Immature natural killer cell (primary cell): ENCODE results near the gene SUPT3H. TPM values are rescaled to one million over a fixed set of nuclear protein-coding genes. Genes with fewer than 3 reads are reported as not detected.

ENCODE experiments used
- DNase-seq, 3 donors: peaks; one replicate each; pipeline ENCODE4 v3.0.0; 2022; ENCODE audit warnings: mixed read lengths in 1 of 3
- H3K27ac Mint-ChIP-seq, 6 donors: one replicate each; pipeline ENCODE4 v1.8.0; 2020; ENCODE audit warnings: mixed read lengths in 6 of 6, mild to moderate bottlenecking in 5 of 6, inconsistent platforms in 4 of 6, moderate library complexity in 3 of 6
- H3K27me3 Mint-ChIP-seq, 3 donors: one replicate each; pipeline ENCODE4 v1.8.0; 2020 to 2021; ENCODE audit warnings: low read depth in 3 of 3, mild to moderate bottlenecking in 3 of 3, mixed read lengths in 3 of 3, moderate library complexity in 3 of 3, inconsistent platforms in 1 of 3
- H3K36me3 Mint-ChIP-seq, 3 donors: one replicate each; pipeline ENCODE4 v1.8.0; 2020; ENCODE audit warnings: mixed read lengths in 3 of 3, inconsistent platforms in 2 of 3, mild to moderate bottlenecking in 2 of 3
- H3K4me1 Mint-ChIP-seq, 2 donors: one replicate each; pipeline ENCODE4 v1.8.0; 2020; ENCODE audit warnings: inconsistent platforms in 2 of 2, mild to moderate bottlenecking in 2 of 2, mixed read lengths in 2 of 2, moderate library complexity in 1 of 2
- H3K4me3 Mint-ChIP-seq, 5 donors: one replicate each; pipeline ENCODE4 v1.8.0; 2020; ENCODE audit warnings: mild to moderate bottlenecking in 5 of 5, mixed read lengths in 5 of 5, inconsistent platforms in 3 of 5, moderate library complexity in 3 of 5
- H3K9me3 Mint-ChIP-seq, 6 donors: one replicate each; pipeline ENCODE4 v1.8.0; 2020; ENCODE audit warnings: mild to moderate bottlenecking in 6 of 6, mixed read lengths in 6 of 6, inconsistent platforms in 4 of 6, moderate library complexity in 3 of 6
- polyA plus RNA-seq, 3 donors: library from polyadenylated mRNA; unstranded; fragments of 300-500 nt; fragmentation: Illumina TruSeq; gene quantifications; one replicate each; pipeline ENCODE4 v1.2.3, GENCODE V29; 2021

Gene SUPT3H
- polyA plus RNA-seq, 3 donors from 2014 or later, result 3.4 to 12.5 (median 8.8) TPM

GRCh38 chr6:44843734-44844133 lies 534.0 kb downstream of the SUPT3H start:
- Mint-ChIP-seq H3K4me1 (peaks cover 6 to 8% of the 10 kb centered on the region in 2 donors), H3K27ac (no peak overlapping the region), H3K27me3 (no peaks in the 10 kb centered on the region), H3K9me3 (no peaks in the 10 kb centered on the region), H3K36me3 (no peaks in the 10 kb centered on the region), H3K4me3 (no peak overlapping the region)
- no peak for DNase-seq

GRCh38 chr6:44842616-44843015 lies 535.1 kb downstream of the SUPT3H start:
- Mint-ChIP-seq H3K27me3 (peaks cover 0 to 2% (median 0%) of the 10 kb centered on the region in 3 donors), H3K27ac (no peak overlapping the region), H3K4me1 (peaks cover 6 to 8% of the 10 kb centered on the region in 2 donors), H3K36me3 (peaks cover 0 to 4% (median 0%) of the 10 kb centered on the region in 3 donors), H3K9me3 (no peaks in the 10 kb centered on the region), H3K4me3 (no peak overlapping the region)
- DNase-seq, result no peak

- peaks cover 6 to 8% of the 10 kb centered on the region in 2 donors for H3K4me1 Mint-ChIP-seq
Observed at GRCh38 chr6:44841829-44842228, 535.9 kb downstream of the SUPT3H start.

GRCh38 chr6:44837741-44838140 lies 540.0 kb downstream of the SUPT3H start:
- H3K36me3 Mint-ChIP-seq, result peaks cover 0 to 4% (median 0%) of the 10 kb centered on the region in 3 donors

More at GRCh38 chr6:44841829-44842228, 535.9 kb downstream of the SUPT3H start:
- Mint-ChIP-seq H3K4me3 (no peak overlapping the region), H3K36me3 (peaks cover 0 to 4% (median 0%) of the 10 kb centered on the region in 3 donors), H3K27ac (peak overlapping the region in 2 of 6 donors; percentile 17 to 33), H3K27me3 (peaks cover 0 to 2% (median 0%) of the 10 kb centered on the region in 3 donors), H3K9me3 (no peaks in the 10 kb centered on the region)
- no peak for DNase-seq

GRCh38 chr6:44837255-44837654 lies 540.5 kb downstream of the SUPT3H start:
- DNase-seq, result no peak
- H3K36me3 Mint-ChIP-seq, result peaks cover 0 to 4% (median 0%) of the 10 kb centered on the region in 3 donors
- no peak overlapping the region for H3K4me3 Mint-ChIP-seq
- peaks cover 0 to 2% (median 0%) of the 10 kb centered on the region in 3 donors for H3K27me3 Mint-ChIP-seq
- H3K4me1 Mint-ChIP-seq, result peaks cover 9 to 15% of the 10 kb centered on the region in 2 donors
- H3K9me3 Mint-ChIP-seq, result no peaks in the 10 kb centered on the region
- H3K27ac Mint-ChIP-seq, result no peak overlapping the region

More at GRCh38 chr6:44837741-44838140, 540.0 kb downstream of the SUPT3H start:
- DNase-seq, result no peak
- Mint-ChIP-seq H3K27me3 (peaks cover 0 to 2% (median 0%) of the 10 kb centered on the region in 3 donors), H3K4me1 (peaks cover 9 to 15% of the 10 kb centered on the region in 2 donors), H3K27ac (no peak overlapping the region), H3K9me3 (no peaks in the 10 kb centered on the region), H3K4me3 (no peak overlapping the region)

- no peak for DNase-seq
- Mint-ChIP-seq H3K4me1 (peaks cover 20 to 36% of the 10 kb centered on the region in 2 donors), H3K27ac (peak overlapping the region in 1 of 6 donors; percentile 31), H3K36me3 (peaks cover 0 to 7% (median 4%) of the 10 kb centered on the region in 3 donors), H3K27me3 (peaks cover 0 to 2% (median 0%) of the 10 kb centered on the region in 3 donors), H3K9me3 (no peaks in the 10 kb centered on the region), H3K4me3 (no peak overlapping the region)
Observed at GRCh38 chr6:44833248-44833647, 544.5 kb downstream of the SUPT3H start.

GRCh38 chr6:44831002-44831610 lies 546.6 kb downstream of the SUPT3H start:
- Mint-ChIP-seq H3K27ac (peak overlapping the region in 1 of 6 donors; percentile 22), H3K4me1 (peaks cover 20 to 36% of the 10 kb centered on the region in 2 donors), H3K4me3 (no peak overlapping the region), H3K27me3 (no peaks in the 10 kb centered on the region), H3K36me3 (peaks cover 0 to 13% (median 9%) of the 10 kb centered on the region in 3 donors), H3K9me3 (no peaks in the 10 kb centered on the region)
- no peak for DNase-seq

- peaks cover 20 to 36% of the 10 kb centered on the region in 2 donors for H3K4me1 Mint-ChIP-seq
- peak overlapping the region in 4 of 5 donors; percentile 15 to 56 (median 37) for H3K4me3 Mint-ChIP-seq
- peak in 1 of 3 donors; percentile 4 for DNase-seq
Observed at GRCh38 chr6:44829836-44830235, 547.9 kb downstream of the SUPT3H start.

GRCh38 chr6:44828780-44829179 lies 549.0 kb downstream of the SUPT3H start:
- H3K4me3 Mint-ChIP-seq, result peak overlapping the region in 3 of 5 donors; percentile 15 to 46 (median 36)
- peak overlapping the region in 2 of 6 donors; percentile 2 to 4 for H3K27ac Mint-ChIP-seq
- DNase-seq, result no peak
- no peaks in the 10 kb centered on the region for H3K9me3 Mint-ChIP-seq
- H3K27me3 Mint-ChIP-seq, result no peaks in the 10 kb centered on the region
- peaks cover 3 to 14% (median 9%) of the 10 kb centered on the region in 3 donors for H3K36me3 Mint-ChIP-seq
- peaks cover 21 to 36% of the 10 kb centered on the region in 2 donors for H3K4me1 Mint-ChIP-seq

More at GRCh38 chr6:44829836-44830235, 547.9 kb downstream of the SUPT3H start:
- Mint-ChIP-seq H3K27ac (peak overlapping the region in 1 of 6 donors; percentile 10), H3K9me3 (no peaks in the 10 kb centered on the region), H3K36me3 (peaks cover 0 to 14% (median 9%) of the 10 kb centered on the region in 3 donors), H3K27me3 (no peaks in the 10 kb centered on the region)

- Mint-ChIP-seq H3K27ac (no peak overlapping the region), H3K27me3 (no peaks in the 10 kb centered on the region), H3K9me3 (no peaks in the 10 kb centered on the region), H3K36me3 (peaks cover 3 to 14% (median 9%) of the 10 kb centered on the region in 3 donors), H3K4me3 (no peak overlapping the region), H3K4me1 (peaks cover 20 to 30% of the 10 kb centered on the region in 2 donors)
- no peak for DNase-seq
Observed at GRCh38 chr6:44826025-44826676, 551.6 kb downstream of the SUPT3H start.

GRCh38 chr6:44825273-44825672 lies 552.5 kb downstream of the SUPT3H start:
- Mint-ChIP-seq H3K9me3 (no peaks in the 10 kb centered on the region), H3K27ac (no peak overlapping the region), H3K4me1 (peaks cover 20 to 27% of the 10 kb centered on the region in 2 donors), H3K36me3 (peaks cover 3 to 14% (median 9%) of the 10 kb centered on the region in 3 donors), H3K4me3 (no peak overlapping the region), H3K27me3 (no peaks in the 10 kb centered on the region)
- DNase-seq, result no peak

- Mint-ChIP-seq H3K36me3 (peaks cover 3 to 14% (median 9%) of the 10 kb centered on the region in 3 donors), H3K4me3 (no peak overlapping the region), H3K27me3 (no peaks in the 10 kb centered on the region), H3K27ac (no peak overlapping the region), H3K4me1 (peaks cover 13 to 20% of the 10 kb centered on the region in 2 donors), H3K9me3 (no peaks in the 10 kb centered on the region)
- DNase-seq, result no peak
Observed at GRCh38 chr6:44824567-44824966, 553.2 kb downstream of the SUPT3H start.

GRCh38 chr6:44820759-44821158 lies 557.0 kb downstream of the SUPT3H start:
- peaks cover 0 to 2% (median 0%) of the 10 kb centered on the region in 6 donors for H3K9me3 Mint-ChIP-seq
- H3K27me3 Mint-ChIP-seq, result peaks cover 0 to 1% (median 0%) of the 10 kb centered on the region in 3 donors
- H3K27ac Mint-ChIP-seq, result no peak overlapping the region
- peaks cover 4 to 6% of the 10 kb centered on the region in 2 donors for H3K4me1 Mint-ChIP-seq
- no peak for DNase-seq
- H3K36me3 Mint-ChIP-seq, result peaks cover 3 to 7% (median 3%) of the 10 kb centered on the region in 3 donors
- H3K4me3 Mint-ChIP-seq, result no peak overlapping the region

GRCh38 chr6:44820321-44820720 lies 557.4 kb downstream of the SUPT3H start:
- H3K9me3 Mint-ChIP-seq, result peaks cover 0 to 2% (median 0%) of the 10 kb centered on the region in 6 donors
- peaks cover 3 to 7% (median 3%) of the 10 kb centered on the region in 3 donors for H3K36me3 Mint-ChIP-seq
- H3K4me3 Mint-ChIP-seq, result no peak overlapping the region
- DNase-seq, result no peak
- H3K27me3 Mint-ChIP-seq, result peaks cover 0 to 1% (median 0%) of the 10 kb centered on the region in 3 donors
- no peak overlapping the region for H3K27ac Mint-ChIP-seq
- H3K4me1 Mint-ChIP-seq, result peaks cover 4 to 6% of the 10 kb centered on the region in 2 donors
